Measurements from ENCODE around the gene SLC22A12.
A peak's percentile ranks its signal among the peaks of the same experiment; 100 is the strongest.

SLC22A12 gene

DNA sequence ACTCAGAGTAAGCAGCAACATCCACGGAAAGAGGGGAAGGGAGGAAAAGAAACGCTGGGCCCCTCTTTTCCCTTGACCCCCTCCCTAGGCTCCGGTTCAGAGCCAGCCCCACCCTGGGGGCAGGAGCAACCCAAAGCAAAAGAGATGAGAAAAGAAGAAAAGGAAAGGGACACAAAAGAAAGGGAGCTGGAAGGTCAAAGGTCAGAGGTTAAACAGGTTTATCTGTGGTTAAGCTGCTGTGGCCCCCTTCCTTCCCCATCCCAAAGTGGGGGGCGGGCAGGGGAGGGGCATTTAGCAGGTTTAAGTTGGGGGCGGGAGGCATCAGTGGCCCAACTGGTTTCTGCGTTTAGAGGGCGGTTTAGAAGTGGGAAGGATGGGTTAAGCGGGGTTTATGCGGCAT lies 35.6 kb downstream of the SLC22A12 start:
- DNase-seq (ENCODE audit: low spot score) = no peak

DNA sequence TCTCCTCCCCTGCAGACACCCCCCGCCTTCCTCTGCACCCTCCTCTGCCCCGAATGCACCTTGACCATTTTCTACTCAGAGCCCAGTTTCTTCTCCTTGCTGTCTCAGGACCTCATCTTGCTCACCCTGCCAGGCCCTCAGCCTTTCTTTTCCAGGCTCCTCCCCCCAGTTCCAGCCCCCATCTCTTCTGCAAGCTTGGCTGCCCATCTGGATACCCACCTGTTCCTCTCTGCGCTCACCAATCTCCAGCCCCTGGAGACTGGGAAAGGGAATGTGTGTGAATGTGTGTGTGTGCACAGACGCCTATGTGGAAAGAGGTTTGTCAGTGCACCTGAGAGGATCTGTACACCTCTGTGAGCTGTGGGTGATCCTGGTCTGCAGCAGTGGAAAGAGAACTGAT lies 36.4 kb downstream of the SLC22A12 start:
- DNase-seq (ENCODE audit: low spot score) = no peak

DNA sequence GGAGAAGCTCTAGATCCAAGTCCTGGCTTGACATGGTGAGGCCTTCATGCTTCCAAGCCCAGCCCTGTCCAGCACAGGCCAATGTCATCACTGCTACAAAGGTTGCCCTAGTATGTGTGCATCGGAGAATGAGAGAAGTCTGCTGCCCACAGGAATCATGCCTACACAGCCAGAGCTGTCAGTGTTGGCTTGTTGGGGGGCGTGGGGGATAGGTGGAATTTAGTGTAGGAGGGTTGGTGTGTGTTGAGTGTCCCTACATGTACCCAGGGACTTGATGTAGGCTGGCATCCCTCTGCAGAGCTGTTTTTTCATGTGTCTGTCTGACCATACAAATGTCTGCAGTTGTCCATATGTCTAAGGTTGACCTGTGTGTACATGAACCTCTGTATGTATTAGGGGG lies 37.6 kb downstream of the SLC22A12 start:
- no peak for DNase-seq (ENCODE audit: low spot score)

DNA sequence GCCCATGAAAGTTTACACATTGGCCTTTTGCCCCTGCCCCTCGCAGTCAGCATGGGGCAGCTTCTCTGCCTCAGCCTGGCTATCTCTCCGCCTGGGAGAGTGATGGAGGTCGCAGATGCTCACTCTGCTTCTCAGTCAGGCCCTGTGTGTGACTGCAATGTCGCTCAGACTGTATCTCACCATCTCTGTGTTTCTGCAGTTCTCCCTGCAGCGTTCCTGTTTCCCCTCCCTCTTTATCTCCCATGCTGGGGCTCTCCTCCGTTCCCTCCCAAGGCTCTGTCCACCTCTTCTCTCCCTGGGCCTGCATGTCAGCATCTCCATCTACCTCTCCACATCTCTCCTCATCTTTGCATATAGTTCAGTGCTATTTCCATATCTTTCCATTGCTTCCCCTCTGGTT lies 38.1 kb downstream of the SLC22A12 start:
- DNase-seq (ENCODE audit: low spot score) = no peak

DNA sequence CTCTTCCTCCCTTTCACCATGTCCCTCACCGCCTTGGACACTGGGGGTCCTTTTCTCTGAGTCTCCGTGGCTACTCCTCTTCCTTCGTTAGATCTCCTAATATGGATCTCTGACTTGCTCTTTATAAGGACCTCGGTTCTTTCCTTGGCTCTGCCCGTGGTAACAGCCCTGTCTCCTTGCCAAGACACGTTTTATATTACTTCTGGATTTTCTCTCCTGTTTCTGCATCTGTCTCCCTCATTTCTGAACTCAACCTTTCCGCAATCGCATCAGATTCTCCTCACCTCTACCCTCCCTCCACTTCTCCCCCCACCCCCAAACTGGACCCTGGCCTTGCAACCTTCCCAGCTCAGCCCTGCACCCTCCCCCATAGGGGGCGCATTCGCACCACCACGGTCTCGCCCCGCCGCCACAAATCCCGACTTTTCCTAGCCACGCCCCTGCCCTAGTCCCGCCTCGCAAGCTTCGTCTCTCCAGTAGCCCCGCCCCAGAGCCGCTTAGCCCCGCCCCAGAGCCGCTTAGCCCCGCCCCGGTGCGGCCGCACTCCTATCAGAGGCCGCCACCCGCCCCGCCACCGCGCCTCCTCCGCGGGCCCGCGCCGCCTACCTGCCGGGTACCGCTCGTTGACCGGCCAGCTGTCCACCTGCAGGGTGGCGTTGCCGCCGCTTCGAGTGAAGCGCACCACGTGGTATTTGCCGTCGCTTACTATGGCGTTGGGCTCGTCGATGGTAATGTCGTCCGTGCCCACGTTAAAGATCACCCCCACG lies 39.0 kb downstream of the SLC22A12 start:
- DNase-seq (ENCODE audit: low spot score) = no peak

DNA sequence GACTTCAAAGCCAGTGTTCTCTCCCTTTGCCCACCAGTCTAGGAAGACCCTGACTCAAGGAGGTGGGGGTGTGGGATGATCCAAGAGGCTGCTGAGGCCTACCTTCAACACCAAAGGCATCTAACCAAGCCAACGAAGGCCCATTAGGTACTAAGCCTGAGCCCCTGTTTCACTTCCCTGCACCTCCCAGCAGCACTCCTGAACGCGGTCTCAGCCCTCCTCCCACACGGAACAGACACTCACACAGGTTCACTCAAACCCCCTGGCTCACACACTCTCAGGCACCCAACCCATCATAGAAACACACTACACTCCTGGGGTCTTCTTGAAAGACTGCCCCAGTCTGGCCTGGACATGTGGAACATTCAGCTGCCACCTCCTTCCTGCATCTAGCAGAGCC lies 40.7 kb downstream of the SLC22A12 start:
- no peak for DNase-seq (ENCODE audit: low spot score)

DNA sequence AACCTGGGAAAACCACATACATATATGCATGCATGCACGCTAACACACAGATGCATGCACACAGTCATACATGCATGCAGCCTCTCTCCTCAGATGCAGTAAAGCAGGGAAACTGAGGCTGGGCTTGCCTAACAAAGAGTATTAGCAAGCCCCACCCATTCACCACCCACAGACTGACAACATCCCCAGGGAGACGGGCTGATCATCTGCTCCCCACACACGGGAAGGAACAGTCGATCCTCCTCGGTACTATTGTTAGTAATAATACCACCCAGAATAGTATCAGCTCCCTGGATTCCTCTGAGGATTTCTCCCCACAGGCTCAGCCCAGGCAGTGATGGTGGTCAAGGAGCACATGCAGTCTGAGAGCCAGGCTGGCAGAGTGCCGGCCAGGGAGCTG lies 41.2 kb downstream of the SLC22A12 start:
- no peak for DNase-seq (ENCODE audit: low spot score)

DNA sequence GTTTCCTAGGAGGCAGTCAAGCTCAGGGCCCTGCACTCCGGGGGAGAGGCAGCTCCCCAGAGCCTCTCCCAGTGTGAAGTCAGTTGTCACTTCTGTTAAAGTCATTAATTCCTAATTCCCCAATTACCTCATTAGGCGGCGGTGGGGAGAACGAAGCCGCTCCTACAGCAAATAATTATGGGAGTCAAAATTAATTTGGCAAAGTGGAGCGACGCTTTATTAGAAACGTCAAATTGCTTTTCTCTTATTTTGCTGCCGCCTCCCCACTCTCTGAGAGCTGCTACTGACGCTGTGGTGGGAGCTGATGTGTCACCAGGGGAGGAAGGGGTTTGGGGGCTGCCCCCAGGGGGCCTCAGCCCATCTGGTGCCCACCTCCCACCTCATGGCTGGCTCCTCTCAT lies 41.6 kb downstream of the SLC22A12 start:
- no peak for DNase-seq (ENCODE audit: low spot score)

DNA sequence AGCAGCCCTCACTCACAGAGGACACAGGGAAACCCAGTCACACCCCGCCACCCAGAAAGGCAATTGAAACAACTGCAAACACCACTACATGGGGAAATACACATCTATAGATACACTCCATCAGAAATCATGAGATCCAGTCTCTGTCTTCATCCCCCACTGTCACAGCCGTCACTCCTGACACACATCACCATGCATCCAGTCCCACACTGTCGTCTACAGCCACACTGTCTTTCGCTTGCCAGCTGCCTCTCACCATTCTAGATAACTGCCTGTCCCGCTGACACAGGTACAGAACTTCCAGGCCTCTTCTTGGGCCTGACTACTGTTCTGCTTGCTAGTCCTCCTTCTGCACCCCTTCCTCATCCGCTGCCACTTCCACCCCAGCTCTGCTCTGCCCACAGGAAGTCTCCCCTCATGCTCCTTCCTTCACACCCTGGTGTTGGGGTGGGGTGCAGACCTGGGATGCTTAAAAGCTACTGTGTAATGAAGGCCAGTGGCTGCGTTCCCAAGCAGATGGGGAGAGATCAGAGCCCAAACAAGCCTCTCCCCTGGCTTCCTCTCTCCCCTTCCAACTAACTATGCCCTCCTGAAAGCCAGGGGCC lies 42.6 kb downstream of the SLC22A12 start:
- no peak for DNase-seq (ENCODE audit: low spot score)

DNA sequence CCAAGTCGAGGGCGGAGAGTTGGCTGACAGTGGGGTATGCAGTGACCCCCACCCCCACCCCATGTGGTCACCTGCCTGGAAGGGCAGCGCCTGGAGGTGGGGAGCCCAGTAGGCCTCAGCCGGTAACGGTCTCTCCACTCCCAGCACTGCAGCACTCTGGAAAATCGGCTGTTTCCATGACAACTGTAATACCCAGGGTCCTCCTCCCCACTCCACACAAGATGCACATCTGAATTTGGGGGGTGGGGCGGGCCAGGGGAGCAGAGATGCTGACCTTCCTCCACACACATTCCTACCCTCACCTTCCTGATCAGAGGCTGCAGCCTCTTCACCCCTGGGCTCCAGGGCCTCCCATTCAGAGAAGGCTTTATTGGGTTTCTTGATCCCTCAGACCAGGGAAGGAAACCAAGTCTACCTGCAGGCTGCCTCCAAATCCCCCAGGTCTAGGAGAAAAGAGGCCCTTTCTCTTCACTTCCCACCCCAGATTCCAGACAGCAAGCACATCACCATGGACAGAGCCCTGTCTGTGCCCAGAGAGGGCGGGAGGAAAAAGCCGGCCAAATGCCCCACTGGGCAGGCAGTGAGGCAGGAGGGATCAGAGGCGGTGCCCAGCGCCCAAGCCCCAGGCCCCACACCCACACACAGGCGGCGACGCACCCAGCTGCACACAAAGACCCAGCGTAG lies 46.5 kb downstream of the SLC22A12 start:
- no peak for DNase-seq (ENCODE audit: low spot score)

DNA sequence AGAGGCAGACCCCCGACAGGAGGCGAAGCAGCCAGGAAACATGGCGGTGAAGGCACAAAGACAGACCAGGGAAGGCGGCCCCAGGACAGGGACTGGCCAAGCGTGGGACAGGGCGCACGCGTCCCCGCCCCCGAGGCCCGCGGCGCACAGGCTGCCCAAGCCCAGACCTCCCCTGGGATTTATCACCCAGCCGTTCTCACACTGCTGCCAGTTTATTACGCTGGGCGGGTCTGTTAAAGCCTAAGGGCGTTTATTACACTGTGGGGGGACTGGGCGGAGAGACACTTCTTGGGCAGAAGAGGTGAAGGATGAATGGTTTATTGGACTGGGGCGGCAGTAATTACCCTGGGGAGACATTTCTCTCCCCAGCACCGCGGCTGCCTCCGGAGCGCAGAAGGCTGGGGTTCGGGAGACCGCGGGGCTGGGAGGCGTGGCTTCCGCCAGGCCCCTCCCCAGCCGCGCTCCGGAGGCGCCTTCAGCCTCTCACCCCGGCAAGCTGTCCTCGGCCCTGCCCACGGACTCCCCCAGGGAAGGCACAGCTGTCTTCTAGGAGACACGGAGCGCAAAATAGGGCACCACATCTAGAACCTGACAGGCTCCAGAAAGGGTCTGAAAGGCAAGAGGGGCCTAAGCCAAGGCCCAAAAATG lies 47.1 kb downstream of the SLC22A12 start:
- DNase-seq (ENCODE audit: low spot score) = no peak

DNA sequence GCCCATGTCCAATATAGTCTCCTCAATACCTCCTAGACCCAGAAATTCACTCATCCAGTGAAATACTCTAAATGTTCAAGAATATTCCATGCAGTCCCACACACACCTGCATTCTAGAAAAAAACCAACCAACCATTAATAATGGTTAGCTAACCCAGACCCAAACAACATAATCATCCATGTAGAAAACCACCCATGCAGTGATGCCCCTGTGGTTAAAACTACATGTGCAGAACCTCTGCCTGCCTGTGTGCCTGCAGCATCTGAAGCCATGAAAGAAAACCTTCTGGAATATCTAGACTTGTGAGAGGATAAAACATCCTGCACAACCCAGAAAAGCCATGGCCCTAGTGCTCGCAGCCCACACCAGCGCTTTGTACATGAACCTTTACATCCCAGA lies 47.8 kb downstream of the SLC22A12 start:
- DNase-seq (ENCODE audit: low spot score) = no peak

DNA sequence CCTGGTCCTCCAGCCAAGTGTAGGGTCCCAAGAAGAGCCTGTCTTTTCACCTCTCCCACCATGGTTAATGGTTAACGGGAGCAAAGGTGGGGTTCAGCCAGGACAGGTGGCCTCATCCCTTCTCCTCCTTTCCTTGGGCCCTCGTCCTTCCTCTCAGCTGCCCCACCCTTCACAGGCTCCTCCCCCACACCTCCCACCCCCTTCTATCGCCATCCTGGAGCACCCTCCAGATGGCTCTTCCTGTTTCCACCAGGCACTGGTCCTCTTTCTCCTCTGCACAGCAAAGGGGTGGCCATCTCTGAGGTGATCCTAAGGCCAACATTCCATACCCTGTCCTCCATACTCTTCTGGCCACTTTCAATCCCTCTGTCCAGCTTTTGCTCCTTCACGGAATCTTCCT lies 48.9 kb downstream of the SLC22A12 start:
- no peak for DNase-seq (ENCODE audit: low spot score)

DNA sequence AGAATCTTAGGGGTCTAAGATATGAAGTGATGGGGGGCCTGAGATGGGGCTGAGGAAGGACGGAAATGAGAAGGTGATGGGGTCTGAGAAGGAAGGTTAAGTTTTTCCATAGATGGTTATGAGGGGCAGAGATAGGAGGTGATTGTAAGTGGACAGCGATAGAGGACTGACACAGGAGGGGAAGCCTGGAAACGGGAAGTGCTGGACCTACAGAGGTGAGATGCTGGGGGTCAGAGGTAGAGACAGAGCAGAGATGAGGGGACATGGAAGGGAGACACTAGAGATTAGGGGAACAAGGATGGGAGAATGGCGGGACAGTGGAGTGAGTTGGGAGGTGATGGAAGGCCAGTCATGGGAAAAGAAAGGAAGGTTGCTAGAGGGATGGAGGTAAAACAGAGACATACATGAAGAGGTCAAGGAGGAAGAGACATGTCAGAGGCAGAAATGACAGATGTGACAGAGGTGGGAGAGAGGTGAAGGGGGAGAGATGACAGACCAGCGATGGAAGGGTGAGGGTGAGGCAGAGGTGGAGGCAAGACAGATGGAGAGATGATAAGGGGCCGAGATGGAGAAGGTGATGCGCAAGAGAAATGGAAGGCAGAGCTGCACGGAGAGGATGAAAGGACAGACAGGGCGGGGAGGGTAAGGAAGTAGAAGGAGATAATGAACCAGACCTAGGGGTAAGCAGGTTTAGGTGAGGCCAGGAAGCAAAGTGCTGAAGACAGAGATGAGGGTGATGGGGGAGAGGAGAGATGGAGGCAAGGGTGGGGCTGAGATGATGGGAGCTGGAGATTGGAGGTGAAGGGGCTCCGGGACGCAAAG lies 50.8 kb downstream of the SLC22A12 start:
- DNase-seq (ENCODE audit: low spot score) = no peak

DNA sequence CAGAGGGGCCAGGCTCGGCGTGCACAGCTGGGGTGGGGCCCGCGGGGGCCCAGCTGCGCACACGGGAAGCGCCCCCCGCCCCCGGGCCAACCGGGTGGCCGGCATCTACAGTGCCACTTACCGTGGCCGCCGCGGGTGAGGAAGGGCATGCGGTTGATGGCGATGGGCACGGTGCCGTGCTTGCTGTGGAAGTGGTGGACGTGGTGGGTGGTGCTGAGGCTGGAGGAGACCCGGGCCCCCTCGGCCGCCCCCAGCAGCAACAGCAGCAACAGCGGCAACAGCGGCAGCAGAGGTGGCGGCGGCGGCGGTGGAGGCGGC lies 51.4 kb downstream of the SLC22A12 start:
- DNase-seq (ENCODE audit: low spot score) = no peak

DNA sequence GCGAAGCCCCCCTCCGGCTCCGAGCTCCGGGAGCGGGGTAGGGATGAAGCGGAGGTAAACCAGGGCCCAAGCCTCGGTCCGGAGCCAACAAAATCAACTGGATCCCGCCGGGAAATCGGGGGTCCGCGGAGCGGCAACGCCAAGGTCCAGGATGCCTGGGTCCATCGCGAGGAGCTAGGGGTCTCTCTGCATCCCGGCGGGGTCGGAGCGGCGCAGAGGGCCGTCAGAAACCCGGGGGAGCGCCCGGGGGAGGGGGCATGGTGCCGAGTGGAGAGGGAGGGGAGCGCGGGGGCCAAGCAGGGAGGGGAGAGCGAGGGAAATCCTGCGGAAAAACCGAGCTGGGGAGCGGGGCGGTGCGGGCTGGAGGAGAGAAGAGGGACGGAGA lies 51.8 kb downstream of the SLC22A12 start:
- no peak for DNase-seq (ENCODE audit: low spot score)

DNA sequence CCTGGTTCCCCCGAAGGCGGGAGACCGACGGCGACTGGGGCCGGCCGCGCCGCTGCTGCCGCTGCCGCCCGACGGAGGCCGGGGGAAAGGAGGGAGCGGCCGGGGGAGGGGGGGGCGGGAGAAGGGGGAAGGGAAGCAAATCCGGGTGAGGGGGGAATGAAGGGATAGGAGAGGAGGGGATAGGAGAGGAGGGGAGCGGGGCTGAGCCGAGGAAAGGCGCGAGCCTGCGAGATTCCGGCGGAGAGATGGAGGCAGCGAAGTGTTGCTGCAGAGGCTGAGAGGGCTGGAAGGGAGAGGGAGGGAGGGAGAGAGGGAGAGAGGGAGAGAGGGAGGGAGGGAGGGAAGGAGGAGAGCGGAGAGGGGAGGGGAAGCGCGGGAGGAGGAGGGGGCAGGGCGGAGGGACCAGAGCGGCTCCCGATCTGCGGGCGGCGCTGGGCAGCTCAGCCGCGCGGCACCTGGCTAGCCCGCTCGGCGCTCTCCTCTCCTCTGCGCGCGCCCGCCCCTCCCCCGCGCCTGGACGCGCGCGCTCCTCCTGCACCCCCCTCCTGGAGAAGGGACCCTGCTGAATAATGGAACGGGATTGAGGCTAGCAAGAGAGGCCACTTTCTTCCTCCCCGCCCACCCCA lies 52.3 kb downstream of the SLC22A12 start:
- DNase-seq (ENCODE audit: low spot score) = peak; percentile 38

DNA sequence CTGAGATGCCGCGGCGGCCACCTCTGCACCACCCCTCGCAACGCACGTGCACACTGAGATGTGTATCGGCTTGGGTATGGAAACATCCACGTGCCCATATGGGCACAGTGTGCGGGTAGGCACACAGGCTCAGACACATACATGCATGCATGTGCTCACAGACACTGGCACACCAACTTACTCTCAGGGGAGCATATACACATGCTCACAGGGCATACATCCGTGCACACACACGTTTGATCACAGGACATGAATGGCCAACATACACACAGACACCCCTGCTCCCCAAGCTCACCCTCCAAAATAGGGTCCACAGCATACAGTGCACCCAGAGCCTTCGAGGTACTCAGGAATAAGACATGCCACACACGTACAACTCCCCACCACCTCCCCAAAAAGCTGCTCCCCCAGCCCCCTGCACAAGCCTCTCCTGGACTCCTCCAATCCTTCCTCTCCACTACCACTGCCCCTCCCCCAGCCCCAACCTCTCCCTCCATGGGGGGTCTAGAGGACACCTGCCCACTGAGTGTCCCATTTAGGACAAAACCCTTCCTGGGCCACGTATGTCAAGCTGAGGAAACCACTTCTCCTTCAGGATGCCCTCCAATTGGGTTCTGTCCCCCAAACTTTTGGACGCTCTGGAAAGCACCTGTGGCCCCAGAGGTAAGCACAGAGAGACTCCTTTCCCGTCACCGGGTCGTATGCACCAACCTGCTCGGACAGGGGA lies 53.1 kb downstream of the SLC22A12 start:
- no peak for DNase-seq (ENCODE audit: low spot score)

DNA sequence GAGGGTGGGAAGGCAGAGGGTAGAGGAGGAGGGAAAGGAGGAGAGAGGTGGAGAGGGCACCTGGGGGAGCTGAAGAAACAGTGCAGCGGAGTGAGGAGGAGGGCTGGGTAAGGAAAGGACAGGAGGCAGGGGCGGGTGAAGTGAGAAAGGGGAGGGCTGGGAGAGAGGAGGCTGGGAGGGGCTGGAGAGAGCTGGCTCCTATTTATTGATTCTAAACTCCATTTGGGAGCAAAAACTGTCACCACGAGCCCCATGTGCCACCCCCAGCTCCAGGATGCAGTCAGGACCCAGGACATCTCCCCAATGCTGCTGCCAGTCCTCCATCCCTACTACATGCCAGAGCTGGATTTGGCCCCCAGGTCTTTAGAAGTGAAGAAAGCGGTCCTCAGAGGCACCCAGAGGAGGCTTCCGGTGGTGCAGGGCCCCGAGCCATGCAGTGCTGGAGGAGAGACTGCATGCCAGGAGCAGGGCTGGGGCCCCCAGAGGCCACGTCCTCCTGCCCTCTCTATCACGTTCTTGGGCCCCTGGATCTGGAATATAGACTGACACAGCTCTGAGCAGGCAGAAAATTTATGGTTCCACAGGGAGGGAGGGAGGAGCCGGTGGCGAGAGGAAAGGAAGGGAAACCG lies 53.7 kb downstream of the SLC22A12 start:
- DNase-seq (ENCODE audit: low spot score) = no peak

DNA sequence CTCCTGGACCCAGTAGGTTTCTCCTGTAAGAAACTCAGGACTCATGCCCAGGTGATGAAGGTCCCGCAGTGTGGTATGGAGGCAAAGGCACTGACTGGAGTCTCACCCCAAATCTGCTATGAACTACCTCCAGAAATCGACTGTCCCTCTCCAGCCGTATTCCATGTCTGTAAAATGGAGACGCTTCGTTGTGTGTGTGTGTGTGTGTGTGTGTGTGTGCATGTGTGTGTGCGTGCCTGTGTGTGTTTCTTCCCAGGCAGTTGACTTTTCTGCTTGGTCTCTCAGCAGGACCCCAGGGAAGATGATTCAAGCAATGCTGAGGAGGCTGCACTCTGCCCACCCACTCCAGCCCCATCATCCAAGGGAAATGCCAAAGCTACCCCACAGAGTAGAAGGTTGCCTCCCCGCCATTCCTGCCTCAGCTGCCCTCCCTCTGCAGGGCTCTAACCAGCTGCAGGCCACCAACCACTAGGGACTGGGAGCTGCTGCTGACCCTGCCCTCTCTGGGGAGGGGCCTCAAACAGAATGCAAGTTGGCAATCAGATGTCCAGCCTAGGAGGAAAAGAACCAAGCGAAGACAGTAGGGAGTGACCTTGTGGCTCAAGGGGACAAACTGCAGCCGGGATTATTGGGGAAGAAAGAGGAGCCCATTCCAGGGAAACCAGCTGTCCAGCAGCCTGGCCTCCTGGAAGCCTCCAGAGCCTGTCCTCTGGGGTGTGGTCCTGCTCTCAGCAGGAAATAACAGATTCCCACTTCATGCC lies 56.2 kb downstream of the SLC22A12 start:
- no peak for DNase-seq (ENCODE audit: low spot score)
